GM18520 (cell line): ENCODE data around the gene PLA2G10.
"Not testable (repeated sequence)": the region's sequence is repeated elsewhere in the genome, so short reads cannot be mapped to it uniquely, and the experiment has no call there.

ENCODE experiments used
- ATAC-seq: cut with Tn5 transposase; IDR thresholded peaks from one replicate; pipeline ENCODE4 v1.9.1; 2021; ENCODE audit not compliant: unreplicated experiment

The PLA2G10 gene, protein sequence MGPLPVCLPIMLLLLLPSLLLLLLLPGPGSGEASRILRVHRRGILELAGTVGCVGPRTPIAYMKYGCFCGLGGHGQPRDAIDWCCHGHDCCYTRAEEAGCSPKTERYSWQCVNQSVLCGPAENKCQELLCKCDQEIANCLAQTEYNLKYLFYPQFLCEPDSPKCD

GRCh38 chr16:14694129-14694528 lies at the start of gene PLA2G10:
Gene PLA2G10 (minus strand): TSS chr16:14694308. CDS start chr16:14694229, 79 bp downstream.
- ATAC-seq, result not testable (repeated sequence)

DNA sequence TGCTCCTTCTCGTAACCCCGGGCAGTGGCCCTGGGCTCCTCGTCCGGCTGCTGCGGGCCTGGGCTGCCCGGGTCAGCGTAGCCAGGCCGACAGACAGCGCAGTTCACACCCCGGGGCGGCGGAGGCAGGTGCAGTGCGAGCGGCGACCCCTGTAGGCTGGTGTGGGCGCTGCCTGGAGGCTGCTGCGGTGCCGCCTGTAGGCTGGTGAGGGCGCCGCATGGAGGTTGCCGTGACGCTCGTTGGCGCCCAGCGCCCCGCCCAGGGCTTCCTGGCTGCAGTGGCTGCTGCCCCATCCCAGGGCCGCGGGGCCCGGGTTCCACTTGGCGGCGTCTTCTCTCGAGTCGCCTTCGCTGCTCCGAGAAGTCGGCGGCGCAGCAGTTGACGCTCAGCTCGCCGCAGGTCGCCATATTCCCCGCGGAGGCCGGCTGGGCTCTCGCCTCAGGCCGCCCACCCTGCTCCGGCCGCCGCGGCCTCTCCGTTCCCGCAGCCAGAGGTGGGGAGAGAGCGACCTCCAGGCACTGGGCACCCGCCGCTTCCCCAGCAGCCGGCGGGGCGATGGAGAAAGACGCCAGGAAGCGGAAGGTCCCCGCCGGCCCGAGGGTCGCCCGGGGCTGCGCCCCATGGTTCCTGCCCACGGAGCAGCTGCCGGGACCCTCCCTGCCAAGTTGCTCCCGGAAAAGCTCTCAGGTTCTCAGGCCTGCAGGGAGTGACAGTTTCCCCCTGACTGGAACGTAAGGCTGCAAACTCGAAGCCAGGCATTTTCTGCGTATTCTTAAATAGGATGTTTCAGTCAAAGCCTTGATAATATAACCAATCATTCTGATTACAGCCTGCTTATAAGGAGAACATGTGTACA lies 48.4 kb upstream of the PLA2G10 start, which contains the start of gene NPIPA2:
NPIPA2 (plus strand) TSS at position 261 of the 856 bp plus-strand sequence. CDS start 5,533 bp downstream, outside the sequence.
- peak; percentile 98 for ATAC-seq

DNA sequence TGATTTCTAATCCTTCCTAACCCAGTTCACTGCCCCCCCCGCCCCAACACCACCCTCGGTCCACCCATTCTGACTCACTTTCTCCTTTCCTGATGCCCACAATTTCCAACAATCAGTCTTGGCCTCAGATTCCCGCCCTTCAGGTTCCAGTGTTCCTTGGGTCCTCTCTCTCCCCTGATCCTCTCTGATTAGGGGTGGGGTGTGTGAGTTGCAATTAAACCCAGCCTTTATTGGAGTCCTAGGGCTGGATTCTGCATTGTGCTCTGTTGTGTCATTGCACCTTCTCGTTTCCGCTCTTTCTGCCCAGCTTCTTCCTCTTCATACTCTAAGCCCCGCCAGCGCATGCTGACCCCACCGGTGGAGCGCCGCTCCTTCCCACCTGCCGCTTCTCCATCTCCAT lies 47.7 kb upstream of the PLA2G10 start:
- not testable (repeated sequence) for ATAC-seq

GRCh38 chr16:14740832-14741385 lies 46.8 kb upstream of the PLA2G10 start:
- not testable (repeated sequence) for ATAC-seq

- ATAC-seq, result not testable (repeated sequence)
Measured at GRCh38 chr16:14733233-14733632, 39.1 kb upstream of the PLA2G10 start.

- ATAC-seq, result peak; percentile 99
Measured at GRCh38 chr16:14703156-14704011, 9.3 kb upstream of the PLA2G10 start, which contains the start of gene NPIPA3. Gene NPIPA3 (plus strand): TSS chr16:14703411. CDS start chr16:14708944, 5,533 bp downstream.

- ATAC-seq, result not testable (repeated sequence)
Measured at GRCh38 chr16:14702672-14703071, 8.6 kb upstream of the PLA2G10 start.

- not testable (repeated sequence) for ATAC-seq
Measured at GRCh38 chr16:14701859-14702258, 7.8 kb upstream of the PLA2G10 start.

- ATAC-seq, result not testable (repeated sequence)
Measured at GRCh38 chr16:14685870-14686793, 8.0 kb downstream of the PLA2G10 start.

GRCh38 chr16:14682121-14682520 lies 12.0 kb downstream of the PLA2G10 start:
- ATAC-seq, result no peak

- ATAC-seq, result no peak
Measured at GRCh38 chr16:14681115-14681514, 13.0 kb downstream of the PLA2G10 start.

- not testable (repeated sequence) for ATAC-seq
Measured at GRCh38 chr16:14680396-14680795, 13.7 kb downstream of the PLA2G10 start.

DNA sequence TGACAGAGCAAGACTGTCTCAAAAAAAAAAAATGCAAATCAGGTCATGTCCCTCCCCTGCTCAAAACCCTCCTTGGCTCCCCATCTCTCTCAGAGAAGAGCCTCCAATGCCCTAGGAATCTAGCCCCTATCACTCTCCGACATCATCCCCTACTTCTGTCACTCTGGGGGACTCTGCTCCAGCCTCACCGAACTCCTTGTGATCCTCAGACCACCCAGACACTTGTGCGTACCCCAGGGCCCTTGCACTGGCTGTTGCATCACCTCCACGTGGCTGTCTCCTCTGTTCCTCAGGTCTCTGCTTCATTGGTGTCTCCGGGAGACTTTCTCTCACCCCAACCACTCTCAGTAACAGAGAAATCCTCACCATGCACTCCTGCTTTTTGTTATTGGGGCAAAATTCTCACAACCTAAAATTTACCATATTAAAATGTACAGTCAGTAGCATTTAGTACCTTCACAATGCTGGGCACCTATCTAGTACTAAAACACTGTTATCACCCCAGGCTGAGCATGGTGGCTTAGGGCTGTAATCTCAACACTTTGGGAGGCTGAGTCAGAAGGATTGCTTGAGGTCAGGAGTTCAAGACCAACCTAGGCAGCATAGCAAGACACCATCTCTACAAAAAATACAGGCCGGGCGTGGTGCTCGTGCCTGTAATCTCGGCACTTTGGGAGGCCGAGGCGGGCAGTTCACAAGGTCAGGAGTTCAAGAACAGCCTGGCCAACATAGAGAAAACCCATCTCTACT lies 15.2 kb downstream of the PLA2G10 start:
- ATAC-seq, result no peak

DNA sequence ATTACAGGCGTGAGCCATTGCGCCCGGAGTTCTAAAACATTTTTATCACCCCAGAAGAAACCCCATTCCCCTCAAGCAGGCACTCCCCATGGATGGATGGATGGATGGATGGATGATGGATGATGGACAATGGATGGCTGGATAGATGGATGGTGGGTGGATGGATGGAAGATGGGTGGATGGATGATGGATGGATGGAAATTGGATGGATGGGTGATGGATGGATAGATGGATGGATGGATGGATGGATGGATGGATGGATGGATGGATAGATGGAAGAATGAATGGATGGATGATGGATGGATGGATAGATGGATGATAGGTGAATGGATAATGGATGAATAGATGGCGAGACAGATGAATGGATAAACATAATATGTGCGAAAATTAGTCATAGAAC lies 16.5 kb downstream of the PLA2G10 start:
- ATAC-seq, result no peak

- ATAC-seq, result no peak
Measured at GRCh38 chr16:14676633-14677032, 17.5 kb downstream of the PLA2G10 start.

DNA sequence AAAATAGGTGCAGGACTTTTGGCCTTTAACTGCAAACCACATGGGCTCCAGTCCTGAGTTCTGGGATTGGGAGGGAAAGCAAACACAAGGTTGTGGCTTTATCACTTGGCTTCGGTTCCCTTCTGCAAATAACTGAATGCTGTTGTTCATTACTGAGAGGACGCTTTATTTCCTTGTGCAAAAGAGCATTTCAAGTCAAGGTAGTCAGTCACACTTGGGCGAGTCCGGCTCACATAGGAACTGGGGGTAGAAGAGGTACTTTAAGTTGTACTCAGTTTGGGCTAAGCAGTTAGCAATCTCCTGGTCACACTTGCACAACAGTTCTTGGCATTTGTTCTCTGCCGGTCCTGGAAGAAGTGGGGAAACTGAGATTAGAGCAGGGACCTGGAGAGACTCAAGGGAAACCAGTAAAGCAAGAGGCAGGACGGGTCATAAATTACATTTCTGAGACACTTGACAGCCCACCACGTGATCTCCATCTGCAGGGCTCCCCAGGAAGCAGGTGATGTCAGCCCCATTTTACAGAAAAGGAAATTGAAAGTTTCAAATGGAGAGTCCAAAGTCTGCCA lies 21.6 kb downstream of the PLA2G10 start:
- ATAC-seq, result no peak

DNA sequence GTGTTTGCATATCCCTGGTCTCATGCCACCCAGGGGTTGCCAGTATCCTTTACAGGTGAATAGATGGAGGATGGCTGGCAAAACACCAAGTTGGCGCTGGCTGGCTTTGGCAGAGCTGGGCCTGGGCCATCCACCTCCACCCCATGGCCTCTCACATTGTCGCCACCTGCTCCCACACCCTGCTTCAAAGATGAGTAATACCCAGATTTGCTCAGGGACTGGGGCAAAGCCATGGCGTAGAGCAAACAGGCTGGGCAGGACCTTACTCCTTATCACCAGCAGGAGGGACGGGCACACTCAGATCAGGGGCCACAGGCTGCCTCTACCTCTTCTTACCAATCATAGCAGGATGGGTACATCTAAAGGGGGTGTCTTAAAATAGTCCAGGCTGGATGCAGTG lies 24.3 kb downstream of the PLA2G10 start:
- ATAC-seq, result no peak

DNA sequence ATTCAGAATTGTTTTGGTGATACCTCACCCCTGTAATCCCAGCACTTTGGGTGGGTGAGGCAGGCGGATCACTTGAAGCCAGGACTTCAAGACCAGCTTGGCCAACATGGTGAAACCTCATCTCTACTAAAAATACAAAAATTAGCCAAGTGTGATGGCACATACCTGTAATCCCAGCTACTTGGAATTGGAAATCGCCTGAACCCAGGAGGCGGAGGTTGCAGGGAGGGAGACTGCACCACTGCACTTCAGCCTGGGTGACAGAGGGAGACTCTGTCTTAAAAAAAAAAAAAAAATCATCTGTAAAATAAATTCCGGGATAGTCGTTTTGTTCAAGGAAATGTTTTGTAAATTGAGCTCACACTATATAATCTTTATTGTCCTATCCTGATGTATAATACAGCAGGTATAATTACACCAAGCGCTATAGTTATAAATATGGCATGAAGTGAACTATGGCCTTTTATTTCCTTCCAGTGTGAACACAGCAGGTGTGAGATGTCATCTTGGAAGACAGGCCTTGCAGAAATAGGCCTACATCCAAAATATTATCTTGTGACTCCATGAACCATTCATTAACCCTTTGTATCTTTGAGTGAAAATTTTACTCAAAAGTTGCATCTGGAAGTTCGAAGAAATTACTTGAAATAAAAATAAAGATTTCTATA lies 25.4 kb downstream of the PLA2G10 start:
- ATAC-seq, result no peak
